Testis (tissue), 3 donors: ENCODE measurements around the gene KIF6. TPM values are rescaled to one million over a fixed set of nuclear protein-coding genes. Genes with fewer than 3 reads are reported as not detected.

Source experiments
- DNase-seq: peaks from one replicate; pipeline ENCODE4 v3.0.0-alpha.2; 2019
- H3K27ac ChIP-seq, 2 donors: fragments of 200-600 bp; sonication (generic); one replicate each; pipeline ENCODE4 v1.5.1; 2019
- H3K27me3 ChIP-seq: fragments of 200-600 bp; sonication (generic); one replicate; pipeline ENCODE4 v1.5.1; 2019
- H3K36me3 ChIP-seq: fragments of 200-600 bp; sonication (generic); one replicate; pipeline ENCODE4 v1.5.1; 2017; ENCODE audit warnings: low read depth; ENCODE audit errors: missing control alignments
- H3K4me1 ChIP-seq: fragments of 200-600 bp; sonication (generic); one replicate; pipeline ENCODE4 v1.5.1; 2019
- H3K4me3 ChIP-seq, 2 donors: fragments of 200-600 bp; sonication (generic); one replicate each; pipeline ENCODE4 v1.5.1; 2017 to 2019
- H3K9me3 ChIP-seq: fragments of 200-600 bp; sonication (generic); one replicate; pipeline ENCODE4 v1.5.1; 2017
- POLR2A ChIP-seq: fragments of 450-650 bp; IDR thresholded peaks from one replicate; pipeline ENCODE4 v1.6.1; 2017; ENCODE audit warnings: antibody characterized with exemption, mild to moderate bottlenecking, moderate library complexity
- WGBS, 2 donors: methylation state at CpG; one replicate each; pipeline ENCODE4 v1.1.5; 2018; 5-methylcytosine and 5-hydroxymethylcytosine counted together
- intact Hi-C: fragments of 100-400 bp; cut with DNase I; formaldehyde crosslinking; loops from one replicate; pipeline ENCODE4 v1.15.1; 2023; ENCODE audit warnings: low total_unique reads
- polyA plus RNA-seq: library from polyadenylated mRNA; stranded (reverse); fragments of 350-450 nt; fragmentation: Illumina TruSeq; extraction: RNeasy Lipid Tissue Mini Kit (QIAGEN cat#74804); gene quantifications from one replicate; pipeline ENCODE4 v1.2.3, GENCODE V29; 2014; ENCODE audit warnings: low read depth, low replicate concordance; ENCODE audit not compliant: insufficient read depth
- total RNA-seq, 2 donors: library from RNA; depleted of rRNA; stranded (reverse); fragments of >200 nt; gene quantifications; one replicate each; pipeline ENCODE4 v1.2.3, GENCODE V29; 2016
- TF ChIP-seq, protein P1 (sequence below), 3 experiments: fragments of 450-650 bp in 2 of 3; fragments of 200-600 bp in 1 of 3; sonication (generic) in 1 of 3; IDR thresholded peaks; one replicate each; pipeline ENCODE4 v1.5.1; 2016 to 2019; ENCODE audit warnings: antibody characterized with exemption in 3 of 3, mild to moderate bottlenecking in 2 of 3, moderate library complexity in 1 of 3

Gene KIF6
- total and polyA plus RNA-seq, 3 donors from 2014 or later = 4.2 to 12.0 (median 6.3) TPM

DNA sequence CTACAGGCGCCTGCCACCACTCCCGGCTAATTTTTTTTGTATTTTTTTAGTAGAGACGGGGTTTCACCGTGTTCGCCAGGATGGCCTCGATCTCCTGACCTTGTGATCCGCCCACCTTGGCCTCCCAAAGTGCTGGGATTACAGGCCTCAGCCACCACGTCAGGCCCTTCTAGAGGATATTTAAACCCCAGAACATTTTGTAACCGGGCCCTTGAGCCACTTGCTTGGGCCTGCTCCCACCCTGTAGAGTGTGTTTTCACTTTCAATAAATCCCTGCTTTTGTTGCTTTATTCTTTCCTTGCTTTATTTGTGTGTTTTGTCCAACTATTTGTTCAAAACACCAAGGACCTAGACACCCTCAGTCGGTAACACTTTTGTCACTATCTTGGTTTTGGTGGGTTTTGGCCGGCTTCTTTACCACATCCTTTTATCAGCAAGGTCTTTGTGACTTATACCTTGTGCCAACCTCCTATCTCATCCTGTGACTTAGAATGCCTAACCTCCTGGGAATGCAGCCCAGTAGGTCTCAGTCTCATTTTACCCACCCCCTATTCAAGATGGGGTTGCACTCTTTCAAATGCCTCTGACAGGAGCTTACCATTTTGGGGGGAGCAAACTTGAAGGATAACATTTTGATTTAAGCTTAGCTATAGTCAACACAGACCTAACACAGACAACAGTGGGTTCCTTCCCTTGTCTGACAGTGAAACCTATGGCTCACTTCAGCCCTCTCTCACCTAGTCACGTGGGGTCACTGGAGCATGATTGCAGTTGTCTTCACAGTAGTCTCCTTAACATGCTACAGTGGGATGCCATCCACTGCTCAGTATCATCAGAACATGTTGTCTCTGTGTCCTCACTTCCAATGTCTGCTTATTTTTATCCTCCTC, 27.9 kb upstream of the KIF6 start:
- Histone ChIP-seq H3K27ac (no peak overlapping the region), H3K9me3 (no peaks in the 10 kb centered on the region), H3K36me3 (no peaks in the 10 kb centered on the region), H3K4me1 (peaks cover 11% of the 10 kb centered on the region), H3K4me3 (no peak overlapping the region), H3K27me3 (no peaks in the 10 kb centered on the region)
- 65 to 82% methylated on average over 12 of the region's 12 CpGs for WGBS, 2 donors
- intact Hi-C loops = no loop called here
- no peak for TF ChIP-seq POLR2A
- TF ChIP-seq, protein P1, sequence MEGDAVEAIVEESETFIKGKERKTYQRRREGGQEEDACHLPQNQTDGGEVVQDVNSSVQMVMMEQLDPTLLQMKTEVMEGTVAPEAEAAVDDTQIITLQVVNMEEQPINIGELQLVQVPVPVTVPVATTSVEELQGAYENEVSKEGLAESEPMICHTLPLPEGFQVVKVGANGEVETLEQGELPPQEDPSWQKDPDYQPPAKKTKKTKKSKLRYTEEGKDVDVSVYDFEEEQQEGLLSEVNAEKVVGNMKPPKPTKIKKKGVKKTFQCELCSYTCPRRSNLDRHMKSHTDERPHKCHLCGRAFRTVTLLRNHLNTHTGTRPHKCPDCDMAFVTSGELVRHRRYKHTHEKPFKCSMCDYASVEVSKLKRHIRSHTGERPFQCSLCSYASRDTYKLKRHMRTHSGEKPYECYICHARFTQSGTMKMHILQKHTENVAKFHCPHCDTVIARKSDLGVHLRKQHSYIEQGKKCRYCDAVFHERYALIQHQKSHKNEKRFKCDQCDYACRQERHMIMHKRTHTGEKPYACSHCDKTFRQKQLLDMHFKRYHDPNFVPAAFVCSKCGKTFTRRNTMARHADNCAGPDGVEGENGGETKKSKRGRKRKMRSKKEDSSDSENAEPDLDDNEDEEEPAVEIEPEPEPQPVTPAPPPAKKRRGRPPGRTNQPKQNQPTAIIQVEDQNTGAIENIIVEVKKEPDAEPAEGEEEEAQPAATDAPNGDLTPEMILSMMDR (IDR thresholded peaks at IDR 0.05) = no peak
- DNase-seq = no peak

DNA sequence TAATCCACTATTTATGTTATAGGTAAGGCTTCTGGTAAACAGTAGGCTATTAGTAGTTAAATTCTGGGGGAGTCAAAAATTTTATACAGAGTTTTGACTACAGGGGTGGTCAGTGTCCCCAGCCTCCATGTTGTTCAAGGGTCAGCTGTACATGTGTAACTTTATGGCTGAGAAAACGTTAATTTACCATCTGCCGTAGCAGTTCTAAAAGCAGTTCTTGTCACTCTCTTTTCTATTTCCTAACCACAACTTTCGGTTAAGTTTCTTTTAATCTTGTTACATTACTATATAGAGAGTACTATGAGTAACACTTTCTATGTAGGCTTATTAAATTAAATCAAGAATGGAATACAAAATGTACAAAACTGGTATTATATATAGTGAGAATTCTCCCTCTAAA, 21.6 kb upstream of the KIF6 start:
- WGBS, 2 donors = 91% methylated on average over 3 of the region's 3 CpGs
- Histone ChIP-seq H3K36me3 (no peaks in the 10 kb centered on the region), H3K4me3 (no peak overlapping the region), H3K4me1 (no peaks in the 10 kb centered on the region), H3K27me3 (no peaks in the 10 kb centered on the region), H3K27ac (no peak overlapping the region), H3K9me3 (no peaks in the 10 kb centered on the region)
- intact Hi-C loops = no loop called here
- DNase-seq = no peak
- TF ChIP-seq, protein P1 (IDR thresholded peaks at IDR 0.05) = no peak
- TF ChIP-seq POLR2A = no peak

DNA sequence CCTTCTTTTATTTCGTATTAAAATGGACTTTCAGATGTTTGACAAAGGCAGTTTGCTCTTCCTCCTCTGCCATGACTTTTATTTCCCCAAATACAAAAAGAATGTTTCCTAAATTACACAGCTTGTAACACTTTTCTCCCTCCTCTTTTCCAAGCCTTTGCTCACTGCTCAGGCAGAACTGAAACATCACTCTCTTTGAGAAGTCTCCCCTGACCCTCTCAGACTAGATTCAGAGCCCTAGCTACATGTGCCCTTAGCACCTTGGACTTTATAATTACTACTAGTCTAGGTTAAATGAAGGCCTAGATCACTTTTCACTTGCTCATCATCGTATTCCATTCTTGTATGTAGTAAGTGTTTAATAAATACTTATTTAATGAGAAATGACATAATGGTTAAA, 8.5 kb upstream of the KIF6 start:
- Histone ChIP-seq H3K27ac (no peak overlapping the region), H3K9me3 (no peaks in the 10 kb centered on the region), H3K27me3 (no peaks in the 10 kb centered on the region), H3K4me1 (no peaks in the 10 kb centered on the region), H3K36me3 (no peaks in the 10 kb centered on the region), H3K4me3 (no peak overlapping the region)
- DNase-seq = no peak
- TF ChIP-seq, protein P1 (IDR thresholded peaks at IDR 0.05) = no peak
- no peak for TF ChIP-seq POLR2A
- 80 to 88% methylated on average over 2 of the region's 2 CpGs for WGBS, 2 donors
- intact Hi-C loops = no loop called here

DNA sequence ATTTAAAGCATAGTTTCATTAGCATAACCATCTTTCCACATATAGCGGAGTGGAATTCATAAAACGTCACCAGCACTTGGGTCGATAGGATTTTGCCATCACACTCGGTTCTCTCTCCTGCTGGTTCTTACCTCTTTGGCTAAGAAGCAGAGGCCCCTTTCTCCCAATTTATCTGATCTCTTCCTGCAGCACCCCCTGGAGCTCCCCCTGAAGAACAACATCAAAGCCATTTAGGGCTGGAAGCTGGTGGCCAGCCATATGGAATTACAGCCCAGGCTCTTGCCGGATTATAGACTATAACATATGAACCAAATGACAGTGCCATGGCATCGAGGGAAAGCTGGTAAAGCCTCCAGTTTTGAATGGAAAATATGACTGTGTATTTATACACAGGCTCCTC, 6.4 kb upstream of the KIF6 start:
- TF ChIP-seq, protein P1 (IDR thresholded peaks at IDR 0.05) = no peak
- no peak for TF ChIP-seq POLR2A
- Histone ChIP-seq H3K27ac (no peak overlapping the region), H3K36me3 (no peaks in the 10 kb centered on the region), H3K4me1 (no peaks in the 10 kb centered on the region), H3K4me3 (no peak overlapping the region), H3K9me3 (no peaks in the 10 kb centered on the region), H3K27me3 (no peaks in the 10 kb centered on the region)
- 88 to 89% methylated on average over 6 of the region's 6 CpGs for WGBS, 2 donors
- intact Hi-C loops = no loop called here
- DNase-seq = no peak

DNA sequence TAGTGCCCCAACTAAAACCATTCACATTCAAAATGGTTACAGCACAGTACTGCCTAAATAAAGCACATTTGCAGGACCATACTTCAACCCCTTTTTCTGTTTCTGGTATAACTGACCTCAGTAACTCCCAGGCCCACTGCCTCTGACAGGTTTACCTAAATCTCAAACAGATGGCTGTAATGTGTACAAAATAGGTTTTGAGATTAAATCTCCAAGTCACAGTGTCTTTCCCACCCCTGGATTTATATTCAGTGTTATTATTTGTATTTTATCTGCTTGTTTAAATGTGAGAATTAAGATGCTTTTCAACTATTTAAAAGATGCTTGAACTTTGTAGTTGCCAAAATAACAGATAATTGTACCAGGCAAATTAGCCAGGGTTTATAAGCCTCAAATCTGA, 4.7 kb upstream of the KIF6 start:
- Histone ChIP-seq H3K9me3 (no peaks in the 10 kb centered on the region), H3K27ac (no peak overlapping the region), H3K4me3 (no peak overlapping the region), H3K27me3 (no peaks in the 10 kb centered on the region), H3K4me1 (no peaks in the 10 kb centered on the region), H3K36me3 (no peaks in the 10 kb centered on the region)
- TF ChIP-seq, protein P1 (IDR thresholded peaks at IDR 0.05) = no peak
- no peak for TF ChIP-seq POLR2A
- intact Hi-C loops = no loop called here
- no peak for DNase-seq
